Ecto neural progenitor cell (in vitro differentiated cells): ENCODE data around the gene ID3.

ENCODE experiments used
- DNase-seq: peaks from one replicate; pipeline ENCODE4 v3.0.0-alpha.2; 2018; ENCODE audit warnings: low spot score

ID3 gene

DNA sequence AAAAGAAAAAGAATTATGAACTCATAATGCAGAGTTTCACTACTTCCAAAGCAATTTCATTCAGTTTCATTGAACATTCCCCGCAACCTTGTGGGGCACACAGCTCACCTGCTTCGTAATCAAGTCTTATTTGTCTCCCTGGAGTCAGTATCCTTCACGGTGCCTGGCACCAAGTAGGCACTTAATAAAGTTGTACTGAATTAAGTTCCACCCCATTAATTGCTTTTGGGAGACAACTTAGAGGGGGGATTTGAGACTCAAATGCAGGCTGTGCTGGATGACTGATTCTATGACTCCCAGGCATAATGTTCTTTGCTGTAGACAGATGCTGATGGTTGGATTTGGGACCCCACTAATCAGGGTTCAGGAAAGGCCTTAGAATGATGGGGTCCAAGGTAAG is 6.5 kb upstream of the ID3 start:
- DNase-seq: no peak

- no peak for DNase-seq
Measured at GRCh38 chr1:23564529-23565122, 5.3 kb upstream of the ID3 start.

DNA sequence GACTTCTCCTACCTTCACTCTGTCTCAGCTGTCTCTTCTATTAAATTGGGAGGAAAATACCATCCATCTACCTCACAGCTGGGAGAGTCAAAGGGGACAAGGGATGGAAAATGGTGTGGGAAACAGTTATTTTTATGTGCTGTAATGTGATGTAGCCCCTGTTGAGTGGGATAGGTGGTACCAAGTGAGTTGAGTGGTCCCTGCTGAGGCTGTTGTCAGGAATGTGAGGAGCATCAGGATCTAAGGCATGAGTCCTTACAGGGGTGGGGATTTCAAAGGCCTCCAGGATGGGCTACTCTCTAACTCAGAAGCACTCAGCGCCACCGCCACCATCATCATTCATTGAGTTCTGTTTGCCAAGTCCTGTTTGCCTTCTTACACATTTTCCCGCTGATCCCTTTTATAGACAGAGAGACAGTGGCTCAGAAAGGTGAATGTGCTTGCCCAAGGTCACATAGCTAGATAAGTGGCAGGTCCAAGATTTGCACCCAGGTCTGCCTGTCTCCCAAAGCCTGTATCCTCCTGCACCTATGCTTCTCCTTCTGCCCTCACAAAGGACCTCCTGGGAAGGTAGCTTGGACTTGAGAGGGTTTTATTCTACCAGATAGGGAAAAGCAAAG is 4.6 kb upstream of the ID3 start:
- no peak for DNase-seq

DNA sequence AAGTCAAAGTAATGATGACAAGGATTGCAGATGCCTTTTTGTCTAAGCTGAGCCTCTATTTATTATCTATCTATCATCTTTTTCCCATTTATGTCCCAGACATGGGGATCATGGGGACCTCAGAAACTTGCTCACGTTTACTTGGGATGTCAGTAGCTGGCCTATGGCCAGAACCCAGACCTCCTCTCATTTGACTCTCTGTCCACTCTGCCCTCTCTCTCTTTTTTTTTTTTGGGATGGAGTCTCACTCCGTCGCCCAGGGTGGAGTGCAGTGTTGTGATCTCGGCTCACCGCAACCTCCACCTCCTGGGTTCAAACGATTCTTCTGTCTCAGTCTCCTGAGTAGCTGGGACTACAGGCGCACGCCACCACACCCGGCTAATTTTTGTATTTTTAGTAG is 3.7 kb upstream of the ID3 start:
- no peak for DNase-seq

DNA sequence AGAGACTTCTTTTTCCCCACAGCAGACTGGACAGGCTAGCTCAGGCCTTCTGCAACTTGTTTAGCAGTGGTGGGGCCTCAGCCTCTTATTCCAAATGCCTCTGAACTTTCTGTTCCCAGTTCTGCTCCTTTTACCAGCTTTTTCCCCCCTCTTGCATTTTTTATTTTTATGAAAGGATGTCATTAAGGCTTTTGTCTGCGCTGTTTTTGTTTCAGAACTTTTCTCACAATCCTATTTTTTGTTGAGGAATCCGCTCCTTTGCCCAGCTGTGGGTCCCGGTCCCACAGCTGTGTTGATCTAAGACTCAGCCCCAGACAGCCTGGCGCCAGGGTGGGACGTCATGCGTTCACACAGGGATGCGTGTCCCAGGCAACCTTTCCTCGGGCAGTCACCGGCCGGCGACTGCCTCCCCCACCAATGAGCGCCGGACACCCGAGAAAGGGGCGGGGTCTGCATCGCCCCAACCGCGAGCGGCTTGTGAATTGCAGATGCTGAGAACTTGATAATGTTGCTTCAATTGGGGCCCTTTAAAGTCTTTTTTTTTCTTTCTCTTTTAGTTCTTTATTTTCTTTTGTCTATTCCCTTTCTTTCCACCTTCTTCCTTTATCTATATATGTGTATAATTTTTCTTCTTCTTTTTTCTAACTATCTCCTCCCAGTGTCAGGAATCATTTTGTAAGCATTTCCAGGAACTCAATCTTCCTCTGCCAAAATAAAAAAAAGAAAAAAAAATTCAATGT is 3.0 kb upstream of the ID3 start:
- DNase-seq: peak; percentile 97

DNA sequence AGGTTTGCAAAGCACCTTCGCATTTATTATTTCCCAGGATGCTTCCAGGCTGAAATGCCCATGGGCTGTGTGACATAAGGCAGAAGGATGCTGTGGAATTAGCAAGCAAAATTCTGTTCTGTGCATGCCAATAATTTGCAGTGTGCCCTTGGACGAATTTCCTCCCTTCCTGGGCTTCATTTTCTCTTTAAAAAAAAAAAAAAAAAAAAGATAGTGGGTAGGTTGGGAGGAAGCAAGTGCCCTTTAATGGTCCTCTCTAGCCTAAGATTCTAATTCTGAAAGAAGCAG is 2.5 kb upstream of the ID3 start:
- no peak for DNase-seq

GRCh38 chr1:23561076-23561812 is 1.9 kb upstream of the ID3 start:
- DNase-seq: no peak

DNA sequence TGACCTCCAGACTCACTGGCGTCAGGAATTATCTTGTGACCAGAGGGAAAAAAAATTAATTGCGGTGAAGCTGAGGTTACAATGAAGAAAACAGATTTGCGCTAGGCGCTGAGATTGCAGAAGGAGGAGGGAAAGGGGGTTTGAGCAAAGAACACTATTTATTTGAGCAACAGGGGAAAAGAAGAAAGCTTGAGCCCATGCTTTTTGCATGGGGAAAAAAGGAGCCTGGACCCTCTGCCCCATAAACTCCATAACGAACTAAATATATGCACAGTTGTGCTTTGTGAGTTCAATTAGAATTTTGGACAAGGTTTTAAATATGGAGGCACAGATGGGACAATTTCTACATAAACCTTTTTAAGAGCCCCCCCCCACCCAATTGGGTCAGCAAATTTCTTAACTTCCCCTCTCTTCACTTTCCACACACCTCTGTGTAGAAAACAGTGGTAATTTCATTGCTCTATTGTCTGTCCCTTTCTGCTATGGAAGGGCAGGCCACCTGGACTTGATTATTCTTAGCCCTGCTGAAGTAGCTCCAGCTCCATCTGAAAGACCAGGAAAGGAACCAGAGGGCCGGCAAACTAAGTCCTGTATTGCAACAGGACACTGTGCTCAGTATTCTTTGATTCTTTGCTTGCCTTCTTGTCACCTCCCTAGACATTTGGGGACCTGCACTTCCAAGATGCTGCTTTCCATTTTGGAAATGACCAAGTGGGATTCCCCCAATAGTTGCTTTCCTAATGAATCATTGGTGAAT is 862 bp upstream of the ID3 start:
- no peak for DNase-seq

DNA sequence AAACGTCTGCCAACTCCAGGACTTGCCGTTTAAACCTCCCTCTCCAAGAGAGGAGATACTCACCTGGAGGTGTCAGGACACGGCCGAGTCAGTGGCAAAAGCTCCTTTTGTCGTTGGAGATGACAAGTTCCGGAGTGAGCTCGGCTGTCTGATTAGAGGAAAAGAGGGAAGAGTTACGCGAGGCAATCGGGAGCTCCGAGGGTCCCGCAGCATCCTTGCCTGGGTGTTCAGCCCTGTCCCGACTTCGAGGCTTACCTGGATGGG is 497 bp downstream of the ID3 start:
- DNase-seq: no peak

DNA sequence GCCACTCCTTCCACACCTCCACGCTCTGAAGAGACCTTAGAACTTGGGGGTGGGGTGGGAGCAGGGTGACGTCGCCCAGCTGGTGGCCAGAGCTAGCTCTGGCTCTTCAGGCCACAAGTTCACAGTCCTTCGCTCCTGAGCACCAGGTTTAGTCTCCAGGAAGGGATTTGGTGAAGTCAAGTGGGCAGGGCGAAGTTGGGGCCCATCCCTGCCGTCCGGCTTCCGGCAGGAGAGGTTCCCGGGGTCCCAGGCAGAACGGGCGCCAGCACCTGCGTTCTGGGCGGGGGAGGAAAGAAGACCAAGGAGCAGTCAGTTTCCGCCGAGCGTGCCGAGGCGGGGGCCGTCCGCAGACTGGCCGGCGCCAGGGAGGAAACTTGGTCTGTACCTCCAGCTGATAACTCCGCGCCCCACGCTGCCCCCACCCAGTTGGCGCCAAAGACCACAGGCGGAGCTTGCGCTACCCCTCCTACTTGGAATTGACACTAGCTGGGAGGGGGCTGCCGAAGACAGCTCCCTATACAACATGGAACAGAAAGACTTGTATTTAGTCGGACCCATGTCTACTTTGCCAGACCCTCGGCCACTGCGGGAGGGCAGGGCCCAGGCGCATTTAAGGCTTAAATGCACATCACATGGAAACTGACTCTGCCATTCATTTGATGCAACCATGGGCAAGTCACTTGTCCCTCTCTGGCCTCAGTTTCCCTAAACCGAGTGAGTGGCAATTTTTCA is 995 bp downstream of the ID3 start:
- no peak for DNase-seq

GRCh38 chr1:23557471-23558124 is 1.7 kb downstream of the ID3 start:
- no peak for DNase-seq

DNA sequence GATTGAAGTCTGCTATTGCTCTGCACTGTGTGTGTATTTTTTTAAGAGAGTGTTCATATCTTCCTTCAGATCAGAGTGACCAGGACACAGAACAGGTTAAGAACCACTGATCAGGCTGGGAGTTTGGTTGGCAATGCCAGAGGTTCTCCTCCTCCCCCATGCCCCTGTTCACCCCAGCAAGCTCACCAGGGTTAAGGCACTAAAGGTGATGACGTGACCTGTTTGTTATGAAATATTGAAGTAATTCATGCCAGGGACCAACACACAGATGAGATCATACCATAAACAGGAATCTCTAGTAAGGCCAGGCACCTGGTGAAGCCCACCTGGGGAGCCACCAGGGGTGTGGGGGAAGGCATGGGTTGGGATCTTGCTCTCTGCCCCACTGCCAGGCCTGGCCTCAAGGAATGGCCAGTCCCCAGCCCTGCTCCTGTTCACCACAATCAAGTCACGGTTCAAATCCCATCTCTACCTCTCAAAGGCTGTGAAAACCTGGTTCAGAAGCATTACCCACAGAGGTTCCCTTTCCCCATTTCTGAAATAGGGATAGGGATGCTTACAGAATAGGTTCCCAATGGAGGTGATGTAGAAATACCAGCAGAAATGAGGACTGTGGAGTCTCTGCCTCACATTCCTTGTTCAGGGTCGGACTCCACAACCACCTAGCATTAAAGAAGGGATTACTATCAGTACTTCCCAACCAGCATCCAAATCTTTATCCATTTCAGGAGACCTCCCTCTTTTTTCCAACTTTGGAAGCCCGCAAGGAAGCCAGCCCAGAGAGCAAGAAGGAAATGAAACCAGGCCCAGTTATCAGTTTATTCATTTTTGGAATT is 2.4 kb downstream of the ID3 start:
- no peak for DNase-seq

GRCh38 chr1:23555986-23556634 is 3.2 kb downstream of the ID3 start:
- no peak for DNase-seq

DNA sequence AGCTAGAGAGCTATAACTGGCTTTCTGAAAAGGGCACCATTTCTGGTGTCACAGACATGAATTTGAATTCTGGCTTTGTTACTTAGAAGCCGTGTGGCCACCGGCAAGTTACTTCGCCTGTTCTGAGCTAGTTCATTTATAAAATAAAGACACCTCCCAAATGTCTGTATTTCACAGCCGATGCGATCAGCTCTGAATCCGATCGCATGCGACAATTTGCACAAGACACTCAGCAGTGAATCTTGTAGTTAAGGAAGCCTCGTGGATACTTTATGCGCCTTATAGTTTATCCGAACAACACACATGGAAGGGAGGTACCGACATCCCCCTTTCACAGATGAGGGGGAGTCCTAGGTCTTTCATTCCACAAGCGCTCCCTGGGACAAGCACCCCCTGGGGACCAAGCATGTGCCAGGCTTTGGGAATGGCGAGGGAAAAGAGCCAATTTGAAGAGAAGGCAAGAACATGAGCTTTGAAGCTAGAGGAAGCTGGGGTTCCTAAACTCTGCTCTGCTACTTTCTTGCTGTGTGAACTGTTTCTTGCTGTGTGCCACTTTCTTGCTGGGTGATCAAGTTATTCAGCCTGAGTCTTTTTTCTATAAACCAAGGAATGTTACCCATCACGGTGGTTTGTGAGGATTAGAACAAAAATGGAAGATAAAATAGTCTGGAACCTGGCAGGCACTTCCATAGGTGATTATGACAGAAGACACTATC is 3.9 kb downstream of the ID3 start:
- no peak for DNase-seq

DNA sequence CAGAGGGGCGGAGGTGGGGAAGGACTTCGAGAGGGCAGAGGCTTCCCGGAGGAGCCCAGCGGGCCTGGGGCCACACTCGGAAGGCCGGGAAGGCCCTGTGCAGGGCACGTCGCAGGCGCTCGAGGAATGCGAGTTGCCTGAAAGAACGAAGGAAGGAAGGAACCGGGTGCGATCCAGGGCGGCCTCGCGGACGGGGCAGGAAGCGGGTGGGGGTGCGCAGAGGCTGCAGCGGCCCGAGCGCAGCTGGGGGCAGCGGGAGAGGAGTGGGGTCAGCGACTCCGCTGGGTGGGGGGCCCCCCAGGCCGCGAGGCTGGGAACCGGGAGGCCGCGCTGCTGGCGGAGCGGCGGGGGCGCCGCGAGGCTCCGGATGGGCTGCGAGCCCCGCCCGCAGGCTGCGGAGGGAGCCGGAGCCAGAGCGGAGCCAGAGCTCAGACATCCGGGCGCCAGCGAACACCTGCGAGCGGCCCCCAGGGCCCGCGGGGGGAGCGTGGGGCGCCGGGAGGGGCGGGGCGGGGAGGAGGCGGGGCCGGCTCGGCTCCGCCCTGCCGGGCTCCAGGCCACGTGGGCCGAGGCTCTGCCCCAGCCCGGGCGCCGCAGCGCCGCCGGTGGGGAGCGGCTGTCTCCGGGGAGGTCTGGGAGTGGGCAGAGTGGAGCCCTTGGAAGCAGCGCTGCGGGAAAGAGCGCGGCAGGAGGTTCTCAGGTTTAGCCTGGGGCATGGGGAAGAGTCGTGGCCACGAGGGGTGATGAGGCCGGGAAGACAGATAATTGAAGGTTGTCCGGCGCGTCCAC is 4.6 kb downstream of the ID3 start:
- DNase-seq: peak; percentile 95

DNA sequence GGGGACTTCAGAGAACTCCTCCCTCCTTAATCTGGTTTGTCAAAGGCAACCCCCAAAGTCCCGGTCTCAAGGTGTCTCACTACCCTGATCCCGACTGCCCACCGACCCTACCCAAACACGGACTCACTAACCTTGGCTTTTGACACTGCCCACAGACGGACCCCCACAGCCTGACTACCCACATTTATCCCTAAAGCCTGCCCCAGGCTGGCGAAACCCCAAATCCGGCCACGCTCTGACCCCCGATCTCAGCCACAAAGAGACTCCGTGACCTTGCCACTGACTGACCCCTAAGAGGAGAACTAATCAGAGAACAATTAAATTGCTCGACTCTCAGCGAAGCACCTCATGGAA is 5.2 kb downstream of the ID3 start:
- no peak for DNase-seq

- no peak for DNase-seq
Measured at GRCh38 chr1:23553231-23554126, 5.8 kb downstream of the ID3 start.

GRCh38 chr1:23551849-23552248 is 7.5 kb downstream of the ID3 start:
- DNase-seq: no peak
